GM21576 (cell line): ENCODE data around the gene KIF18B.

ENCODE experiments used
- ATAC-seq: cut with Tn5 transposase; IDR thresholded peaks from one replicate; pipeline ENCODE4 v1.9.1; 2021; ENCODE audit warnings: mild to moderate bottlenecking, moderate library complexity; ENCODE audit not compliant: unreplicated experiment

The KIF18B gene

DNA sequence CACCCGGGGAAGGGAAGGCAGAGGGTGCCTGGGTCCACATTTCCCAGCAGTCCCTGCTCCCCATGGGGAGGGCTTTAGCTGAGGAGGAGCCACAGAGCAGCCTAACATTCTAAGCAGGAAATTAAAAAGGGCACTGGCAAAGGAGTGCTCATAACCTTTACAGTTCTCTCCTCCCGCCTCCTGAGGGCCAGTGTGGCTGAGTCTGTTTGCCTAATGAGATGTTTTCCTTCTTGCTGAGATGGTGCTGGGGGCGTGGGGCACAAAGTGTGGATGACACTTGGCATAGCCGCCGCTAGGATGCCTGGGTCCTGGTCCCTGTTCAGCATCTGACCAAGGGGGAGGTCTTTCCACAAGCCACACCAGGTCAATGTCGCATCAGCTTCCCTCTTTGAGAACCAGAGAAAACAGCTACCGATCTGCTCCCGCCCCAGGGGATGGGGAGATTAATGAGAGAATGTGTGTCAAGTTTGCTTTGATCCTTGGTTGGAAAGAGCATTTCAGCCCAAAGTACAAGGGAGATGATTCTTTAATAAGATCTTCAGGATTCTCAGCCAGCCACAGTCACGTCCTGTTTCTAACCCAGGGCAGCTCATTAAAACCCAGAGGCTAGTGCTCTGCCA is 5.8 kb downstream of the KIF18B start:
- no peak for ATAC-seq

DNA sequence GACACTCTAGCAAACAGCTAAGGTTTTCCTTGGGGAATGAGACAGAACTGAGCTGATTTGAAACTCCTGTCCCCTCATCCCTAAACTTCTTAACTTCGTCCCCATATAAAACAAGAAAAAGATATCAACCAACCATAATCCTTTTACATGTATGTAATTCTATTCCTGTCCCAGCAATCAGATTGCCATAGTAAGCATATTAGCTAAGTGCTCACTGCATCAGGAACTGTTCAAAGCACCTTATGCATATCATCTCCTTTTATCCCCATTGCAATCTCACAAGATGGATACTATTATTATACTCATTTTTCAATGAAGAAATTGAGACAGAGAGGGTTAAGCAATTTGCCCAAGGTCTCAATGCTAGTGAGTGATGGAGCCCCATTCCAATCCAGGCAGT is 6.8 kb downstream of the KIF18B start:
- ATAC-seq, result no peak

DNA sequence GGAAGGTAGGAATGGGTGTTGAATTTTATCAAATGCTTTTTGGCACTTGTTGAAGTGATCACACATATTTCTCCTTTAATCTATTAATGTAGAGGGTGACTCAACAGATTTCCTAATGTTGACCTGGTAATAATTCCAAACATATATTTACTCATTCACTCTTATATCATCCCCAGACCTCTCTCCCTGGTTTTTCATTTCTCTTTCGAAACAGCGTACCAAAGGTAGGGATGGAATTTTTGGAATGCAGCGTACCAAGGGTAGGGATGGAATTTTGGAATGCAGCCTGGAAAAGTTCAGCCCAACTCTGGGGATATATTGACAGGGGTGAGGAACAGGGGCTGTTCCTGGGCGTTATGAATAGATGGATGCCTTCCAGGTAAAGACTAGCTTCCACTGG is 7.3 kb downstream of the KIF18B start:
- ATAC-seq, result no peak

DNA sequence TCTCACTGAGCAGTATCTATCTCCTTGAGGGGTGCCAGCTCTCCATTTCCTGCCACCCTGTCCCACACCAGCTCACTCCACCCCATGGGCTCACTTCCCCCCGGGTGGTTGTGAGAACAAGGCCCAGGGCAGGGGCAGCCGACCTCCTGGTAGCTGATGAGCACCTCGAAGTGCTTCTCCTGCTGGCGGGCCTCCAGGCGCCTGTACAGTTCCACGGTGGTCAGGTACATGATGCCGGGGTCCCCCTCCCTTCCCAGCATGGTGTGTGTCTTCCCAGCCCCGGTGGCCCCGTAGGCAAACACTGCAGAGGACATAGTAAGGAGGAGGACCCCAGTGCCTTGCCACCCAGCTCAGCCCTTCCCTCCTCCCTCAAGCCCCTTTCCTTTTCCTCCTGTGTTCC is 12.5 kb downstream of the KIF18B start:
- ATAC-seq, result no peak

DNA sequence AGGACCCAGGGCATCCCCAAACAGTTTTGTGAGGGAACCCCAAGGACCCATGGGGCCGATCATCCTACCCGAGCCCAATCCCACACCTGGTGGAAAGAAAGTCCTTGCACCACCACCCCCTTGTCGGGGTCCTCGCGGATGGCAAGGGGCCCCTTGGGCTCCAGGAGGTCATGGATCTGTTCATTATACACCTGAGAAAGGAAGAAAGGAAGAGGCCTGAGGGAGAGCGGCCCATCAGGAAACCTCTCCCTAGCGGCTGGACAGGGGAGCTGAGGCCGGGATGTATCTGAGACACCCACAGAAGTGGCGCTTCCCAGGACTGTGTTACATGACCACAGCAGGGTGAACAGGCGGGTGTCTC is 12.8 kb downstream of the KIF18B start:
- no peak for ATAC-seq

DNA sequence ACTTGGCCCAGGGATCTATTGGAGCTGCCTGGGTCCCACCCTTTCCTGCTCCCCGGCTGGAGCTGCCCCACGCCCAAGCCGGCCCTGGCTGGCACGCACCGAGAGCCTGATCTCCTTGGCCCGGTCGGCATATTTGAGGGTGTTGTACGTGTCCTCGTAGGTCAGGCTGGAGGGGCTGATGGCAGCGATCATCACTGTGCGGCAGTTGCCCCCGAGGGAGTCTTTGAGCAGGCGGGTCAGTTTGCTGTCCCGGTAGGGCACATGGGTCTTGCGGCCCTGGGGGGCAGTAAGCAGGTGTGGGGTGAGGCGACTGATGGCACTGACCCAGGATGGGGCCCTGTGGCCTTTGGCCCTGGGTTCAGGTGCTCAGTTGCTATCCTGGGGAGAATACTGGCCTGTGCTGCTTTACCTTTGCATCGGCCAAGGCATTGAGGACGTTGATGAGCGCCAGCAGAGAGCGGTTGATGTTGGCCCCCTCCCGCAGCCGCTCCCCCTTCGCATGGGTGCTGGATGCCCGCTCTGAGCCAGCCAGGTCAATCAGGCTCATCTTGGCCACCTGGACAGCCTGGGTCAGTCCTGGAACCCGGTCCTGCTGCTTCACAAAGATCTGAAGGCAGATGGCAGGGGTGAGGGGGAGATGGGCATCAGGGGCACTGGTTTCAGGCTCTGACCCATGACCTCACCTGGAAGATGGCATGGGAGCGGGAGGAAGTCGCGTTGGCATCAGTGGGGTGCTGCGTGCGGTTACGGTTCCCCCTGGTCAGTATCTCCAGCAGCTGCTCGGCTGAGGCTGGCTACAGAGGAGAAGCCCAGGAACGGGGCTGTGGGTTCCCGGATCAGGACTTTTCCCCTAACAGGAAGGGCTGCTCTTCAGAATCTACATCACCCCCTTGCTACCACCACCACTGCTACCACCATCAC is 13.5 kb downstream of the KIF18B start:
- no peak for ATAC-seq

DNA sequence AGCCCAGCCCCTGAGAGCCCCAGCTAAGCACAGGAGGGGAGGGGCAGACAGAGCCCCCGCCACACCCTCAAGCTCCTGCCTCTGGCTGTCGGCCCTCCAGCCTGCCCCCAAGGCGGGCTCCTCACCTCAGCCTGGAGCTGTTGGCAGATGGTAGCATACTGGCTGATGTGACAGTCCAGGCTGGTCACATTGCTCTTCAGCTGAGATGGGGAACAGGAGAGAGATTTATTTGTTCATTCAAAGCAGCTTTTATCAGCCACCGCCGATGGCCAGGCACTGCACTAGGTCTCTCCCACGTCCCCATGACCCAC is 14.8 kb downstream of the KIF18B start:
- no peak for ATAC-seq

DNA sequence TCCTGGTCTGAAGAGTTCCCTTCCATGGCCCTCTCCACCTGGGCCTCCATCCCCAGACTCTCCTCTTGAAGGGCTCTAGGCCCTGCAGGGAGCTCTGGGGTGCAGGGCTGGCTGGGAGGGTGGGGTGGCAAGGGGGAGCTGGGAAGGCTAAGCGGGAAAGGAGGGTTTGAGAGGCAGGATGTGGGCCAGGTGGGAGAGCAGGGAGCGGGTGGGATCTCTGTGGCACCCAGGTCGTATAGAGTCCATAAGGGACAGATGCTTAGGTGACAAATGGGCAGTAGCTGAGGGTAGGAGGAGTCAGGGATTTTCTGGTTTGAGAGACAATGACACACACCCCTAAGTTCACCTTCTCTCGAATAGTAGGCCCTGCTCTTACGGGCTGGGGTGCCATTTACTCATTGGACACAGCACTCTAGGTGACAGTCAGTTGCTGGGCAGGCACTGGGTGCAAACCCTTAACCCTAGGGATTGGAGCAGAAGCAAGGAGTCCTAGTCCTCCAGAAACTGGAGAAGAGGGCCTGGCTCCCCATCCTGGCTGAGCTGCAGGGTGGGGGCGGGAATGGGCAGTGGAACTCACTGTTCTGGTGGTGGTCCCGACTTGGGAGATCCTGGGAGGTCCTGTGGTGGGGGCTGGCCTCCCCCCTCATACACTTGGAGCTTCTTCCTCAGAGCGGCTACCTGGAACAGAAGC is 15.3 kb downstream of the KIF18B start:
- ATAC-seq, result no peak

DNA sequence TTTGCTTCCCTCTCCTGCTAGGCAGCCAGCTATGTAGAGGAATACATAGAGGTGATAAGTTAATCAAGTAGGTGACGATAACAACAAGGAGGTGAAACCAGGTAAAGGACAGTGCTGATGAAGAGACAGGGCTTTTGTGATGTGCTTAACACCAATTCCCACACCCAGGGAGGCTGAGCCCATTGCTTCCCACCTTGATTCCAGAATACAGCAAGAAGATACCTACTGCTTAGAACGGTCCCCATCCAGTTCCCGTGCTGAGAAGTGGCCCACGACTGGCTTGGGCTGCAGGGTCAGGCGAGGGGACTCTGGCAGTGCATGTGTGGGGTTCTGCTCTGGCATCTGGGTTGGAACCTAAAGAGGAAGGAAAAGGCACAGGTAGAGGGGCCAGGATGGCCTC is 16.2 kb downstream of the KIF18B start:
- no peak for ATAC-seq

DNA sequence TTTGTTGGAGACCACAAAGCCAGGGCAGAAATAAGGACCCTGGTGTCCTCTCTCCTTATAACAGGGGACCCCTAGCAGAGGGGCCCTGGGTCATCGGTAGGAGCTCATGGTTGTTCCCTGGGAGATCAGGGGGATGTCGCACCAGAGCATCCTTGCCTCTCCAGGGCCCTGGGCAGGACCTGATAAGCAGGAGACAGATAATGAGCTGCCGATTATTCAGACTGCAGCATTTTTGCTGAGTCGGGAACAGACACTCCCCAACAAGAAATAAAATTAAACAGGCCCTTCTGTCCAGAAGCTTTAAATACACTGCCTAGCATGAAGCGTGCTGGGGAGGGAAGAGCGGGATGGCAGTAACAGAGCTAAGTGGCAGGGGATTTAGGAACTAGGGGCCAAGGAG is 16.9 kb downstream of the KIF18B start:
- ATAC-seq, result no peak

DNA sequence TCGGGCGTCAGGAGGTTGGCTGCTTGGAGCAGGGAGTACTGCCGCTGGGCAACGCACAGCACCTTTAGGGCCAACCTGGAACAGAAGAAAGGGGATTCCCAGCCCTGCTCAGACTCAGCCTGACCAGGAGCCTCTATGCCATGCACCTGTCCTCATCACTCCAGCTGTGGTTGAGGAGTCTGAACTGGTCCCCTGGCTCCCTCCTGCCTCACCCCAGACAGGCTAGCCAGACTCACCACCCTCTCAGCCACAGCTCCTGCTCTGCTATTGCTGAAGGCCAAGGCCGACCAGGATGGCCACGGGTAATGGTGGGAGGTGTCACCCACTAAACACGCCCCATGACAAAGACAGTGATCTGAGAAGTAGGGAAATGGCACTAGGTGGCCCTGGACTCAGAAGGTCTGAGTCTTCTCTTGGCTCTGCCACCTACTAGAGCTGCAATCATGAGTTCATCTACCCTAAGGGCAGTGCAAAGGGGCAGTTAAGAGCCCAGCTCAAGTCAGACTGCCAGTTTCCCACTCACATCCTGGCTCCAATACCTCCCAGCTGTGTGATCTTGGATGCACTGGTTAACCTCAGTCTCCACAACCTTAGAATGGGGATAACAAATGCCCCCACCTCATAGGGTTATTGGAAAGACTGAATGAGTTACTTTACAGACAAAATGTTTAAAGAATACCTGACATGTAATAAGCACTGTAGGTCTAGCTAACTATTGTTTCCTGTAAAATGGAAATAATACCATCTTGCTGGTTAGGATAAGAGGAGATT is 18.4 kb downstream of the KIF18B start:
- no peak for ATAC-seq

DNA sequence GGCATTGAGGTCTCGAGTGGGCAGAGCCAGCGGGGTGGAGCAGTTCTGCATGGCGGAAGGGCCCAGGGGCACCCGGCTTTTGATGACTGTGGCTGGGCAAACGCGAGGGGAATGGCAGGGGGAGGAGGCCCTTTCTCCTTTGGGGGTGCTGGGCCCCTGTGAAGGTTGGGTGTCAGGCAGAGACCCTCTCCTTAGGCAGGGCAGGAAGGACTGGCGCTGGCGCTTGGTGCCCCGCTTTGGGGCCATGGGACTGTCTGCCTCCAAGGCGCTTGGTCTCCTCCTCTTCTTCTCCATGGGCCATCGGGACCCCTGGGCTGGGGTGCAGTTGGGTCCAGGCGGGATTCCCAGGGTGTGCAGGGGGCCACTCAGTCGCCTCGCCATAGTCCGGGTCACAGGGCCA is 19.4 kb downstream of the KIF18B start:
- ATAC-seq, result no peak

DNA sequence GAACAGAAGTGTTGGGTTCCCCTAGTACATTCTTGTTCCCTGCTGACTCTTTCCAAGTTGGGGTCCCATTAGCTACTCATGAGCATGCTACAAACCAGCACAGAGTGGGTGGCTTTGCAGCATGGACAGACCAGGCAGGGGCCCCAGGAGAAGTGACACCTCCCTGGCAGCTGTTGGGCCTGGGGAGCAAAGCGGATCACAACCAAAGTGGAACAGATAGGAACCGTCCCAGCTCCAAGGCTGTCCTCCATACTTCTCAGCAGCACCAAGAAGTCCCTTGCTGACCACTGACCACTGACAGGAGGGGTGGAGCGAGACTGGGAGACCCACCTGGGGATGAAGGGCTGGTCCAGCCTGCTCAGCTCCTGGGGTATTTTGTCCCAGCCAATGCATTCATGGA is 19.9 kb downstream of the KIF18B start:
- no peak for ATAC-seq

DNA sequence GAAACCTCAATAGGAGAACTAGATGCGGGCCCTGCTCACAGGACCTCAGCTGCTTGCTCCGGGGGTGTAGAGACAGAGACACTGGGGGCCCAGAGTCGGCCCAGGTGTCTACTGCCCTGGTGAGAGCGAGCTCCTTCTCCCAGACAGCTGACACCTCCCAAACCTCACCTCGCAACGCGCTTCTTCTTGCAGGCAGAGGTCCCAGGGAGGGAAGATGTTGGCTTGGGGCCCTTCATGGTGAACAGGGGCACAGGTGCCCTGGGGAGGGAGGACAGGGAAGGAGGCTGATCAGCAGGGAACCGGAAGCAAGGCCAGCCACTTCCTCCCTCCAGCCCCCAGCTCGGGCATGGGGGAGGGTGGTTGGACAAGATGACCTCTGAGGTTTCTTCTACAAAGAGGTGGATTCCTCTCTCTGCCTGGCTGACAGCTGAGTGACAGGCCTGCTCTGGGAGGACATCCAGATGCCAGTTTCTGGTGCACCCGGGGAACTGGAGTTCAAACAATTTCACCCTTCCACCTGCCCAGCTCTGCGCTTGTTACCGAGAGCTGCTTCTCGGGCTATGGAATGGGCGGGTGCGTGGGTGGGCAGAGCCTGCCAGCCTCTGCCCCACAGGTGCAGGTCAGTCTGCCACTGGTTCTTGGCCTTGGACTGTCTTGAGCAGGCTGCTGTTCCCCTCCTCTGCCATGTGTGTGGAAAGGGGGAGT is 20.6 kb downstream of the KIF18B start:
- no peak for ATAC-seq

DNA sequence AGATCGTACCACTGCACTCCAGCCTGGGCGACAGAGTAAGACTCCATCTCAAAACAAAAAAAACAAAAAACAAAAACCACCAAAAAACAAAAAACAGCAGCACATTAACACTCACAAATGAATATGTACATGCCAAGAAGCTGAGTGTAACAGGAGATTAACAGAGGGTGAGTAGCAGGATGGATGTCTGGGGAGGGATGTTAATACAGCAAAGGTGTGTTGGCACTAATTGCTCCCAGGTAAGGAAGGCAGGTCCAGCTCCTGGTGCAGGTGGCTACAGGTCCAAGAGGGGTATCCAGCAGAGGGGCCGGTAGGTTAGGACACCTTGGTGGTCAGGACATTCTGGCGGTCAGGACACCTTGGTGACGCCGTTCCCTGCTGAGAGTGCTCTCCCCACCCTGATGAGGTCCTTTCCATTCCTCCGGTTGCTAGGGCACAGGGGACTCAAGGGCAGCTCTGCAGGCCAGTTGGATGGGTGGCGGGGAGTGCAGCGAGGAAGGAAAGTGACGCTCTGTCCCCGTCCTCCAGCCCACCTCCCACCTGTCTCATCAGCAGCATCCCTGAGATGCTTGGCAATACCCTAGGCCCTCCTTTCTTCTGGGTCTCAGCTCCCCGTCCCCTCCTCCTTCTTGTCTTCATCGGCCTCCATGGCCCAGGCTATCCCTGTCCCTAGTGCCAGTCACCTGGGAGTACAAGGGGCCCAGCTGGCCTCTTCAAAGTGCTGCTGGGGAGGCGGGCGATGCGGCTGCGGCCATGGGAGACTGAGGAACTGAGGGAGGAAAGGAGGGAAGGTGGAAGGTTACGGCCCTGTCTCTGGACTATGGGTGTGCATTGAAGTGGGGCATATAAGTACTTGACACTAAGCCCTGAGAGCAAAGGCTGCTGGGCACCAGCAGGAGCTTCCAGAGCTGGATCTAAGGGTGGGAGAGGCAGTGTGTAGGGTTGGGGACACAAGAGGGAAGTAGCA is 21.6 kb downstream of the KIF18B start:
- no peak for ATAC-seq

DNA sequence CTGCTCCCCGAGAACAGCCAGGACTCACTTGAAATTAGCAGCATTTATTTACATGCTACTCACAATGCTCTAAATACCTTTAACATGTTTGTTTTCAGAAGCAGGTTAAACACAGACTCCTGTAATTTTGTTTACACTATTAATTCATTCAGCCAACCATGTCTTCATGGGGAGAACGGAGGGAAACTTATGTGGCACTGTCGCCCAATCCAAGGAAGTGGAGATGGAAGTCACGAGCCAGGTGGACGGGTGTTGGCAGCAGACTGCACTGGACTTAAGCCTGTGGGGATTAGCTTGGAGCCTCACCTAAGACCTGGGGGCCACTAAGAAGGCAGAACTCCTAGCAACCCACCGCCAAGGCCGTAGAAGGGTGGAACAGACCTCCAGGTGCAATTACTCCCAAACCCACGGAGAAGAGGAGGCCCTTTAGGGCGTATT is 23.4 kb downstream of the KIF18B start:
- no peak for ATAC-seq

DNA sequence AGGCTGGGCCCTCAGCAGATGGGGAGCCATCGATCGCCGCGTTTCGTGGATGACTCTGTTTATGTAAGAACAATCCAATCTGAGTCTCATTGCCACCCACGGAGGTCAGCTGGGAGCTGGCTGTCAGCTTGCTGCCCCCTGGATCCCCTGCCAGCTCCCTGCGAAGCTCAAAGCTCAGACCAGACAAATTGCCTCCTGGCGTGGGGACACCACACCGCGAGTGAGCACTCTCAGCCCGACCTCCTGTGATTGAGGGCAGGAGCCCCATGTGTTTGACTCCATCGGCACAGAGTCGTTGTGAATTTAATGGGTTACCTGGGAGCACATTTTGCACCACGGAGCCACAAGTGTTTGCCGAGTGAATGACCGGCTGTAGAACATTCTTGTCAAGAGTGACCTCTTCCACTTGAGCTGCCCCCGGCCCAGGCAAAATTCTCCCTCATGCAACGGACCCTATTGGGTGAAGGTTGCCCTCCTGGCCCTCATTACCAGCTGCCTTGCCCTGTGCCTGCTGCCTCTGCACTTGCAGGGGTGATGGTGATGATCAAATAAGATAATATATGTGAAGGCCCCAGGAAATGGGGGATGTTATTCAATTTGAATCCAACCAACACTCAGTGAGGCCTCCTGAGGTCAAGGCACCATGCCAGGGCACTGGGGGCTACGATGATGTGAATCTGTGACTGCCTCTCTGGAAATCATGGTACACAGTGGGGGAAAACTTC is 24.7 kb downstream of the KIF18B start:
- ATAC-seq, result no peak

DNA sequence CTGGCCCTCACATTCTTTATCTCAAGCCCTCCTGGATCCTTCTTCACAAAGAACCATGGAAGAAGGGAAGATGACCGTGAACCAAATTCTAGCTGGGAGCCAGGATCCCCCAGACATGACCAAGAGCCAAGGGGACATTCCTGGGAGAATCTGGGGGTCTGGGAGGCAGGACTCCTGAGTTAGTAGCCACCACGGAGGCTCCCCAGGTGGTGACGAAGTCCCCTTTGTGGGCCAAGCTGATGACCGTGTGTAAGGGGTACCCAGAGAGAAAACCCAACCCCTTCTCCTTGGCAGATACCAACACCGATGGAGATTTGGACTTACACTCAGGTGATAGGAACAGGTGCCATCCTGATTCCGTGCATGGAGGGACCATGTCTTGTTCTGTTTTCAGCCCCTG is 25.4 kb downstream of the KIF18B start:
- ATAC-seq, result no peak
